Left colon (tissue), 2 donors: ENCODE results near the gene MLLT10. TPM values are rescaled to one million over a fixed set of nuclear protein-coding genes. Genes with fewer than 3 reads are reported as not detected.
"Not testable (repeated sequence)": the region's sequence is repeated elsewhere in the genome, so short reads cannot be mapped to it uniquely, and the experiment has no call there.

ENCODE experiments used
- ATAC-seq: fragments of 200-7000 bp; cut with Tn5 transposase; one replicate; pipeline ENCODE4 v1.9.1; 2020; ENCODE audit warnings: mild to moderate bottlenecking, moderate library complexity
- DNase-seq, 2 donors: peaks; one replicate each; pipeline ENCODE4 v3.0.0-alpha.2; 2020
- intact Hi-C, 2 donors: fragments of 100-400 bp; cut with DNase I in 1 of 2; cut with micrococcal nuclease in 1 of 2; formaldehyde crosslinking; loops; one replicate each; pipeline versions ENCODE4 v1.11.2 to v1.14.0; 2022; cut with DNase I, micrococcal nuclease
- total RNA-seq, 2 donors: library from RNA; stranded (reverse); fragmentation: NEBNext Ultra II Directional; extraction: Animal tissue kit (Norgen Biotek cat#: 25700); gene quantifications; one replicate each; pipeline ENCODE4 v1.2.1, GENCODE V29; 2021
- donor health status: DM: no; HTN: no; CAD: no.
- donor health status: DM: yes; HTN: yes; CAD: no.

The MLLT10 gene
- total RNA-seq, 2 donors from 2014 or later = 23.8 to 31.5 TPM

GRCh38 chr10:21535976-21536375, 1.9 kb downstream of the MLLT10 start:
- intact Hi-C loops = not testable (repeated sequence)

GRCh38 chr10:21536874-21537273, 2.8 kb downstream of the MLLT10 start:
- DNase-seq = no peak
- intact Hi-C loops = no loop called here
- ATAC-seq = no peak

More at GRCh38 chr10:21535976-21536375, 1.9 kb downstream of the MLLT10 start:
- not testable (repeated sequence) for ATAC-seq, DNase-seq

- DNase-seq, ATAC-seq, intact Hi-C loops: not testable (repeated sequence)
Observed at GRCh38 chr10:21540701-21541100, 6.7 kb downstream of the MLLT10 start.

GRCh38 chr10:21547246-21547645, 13.2 kb downstream of the MLLT10 start:
- intact Hi-C loops = no loop called here

GRCh38 chr10:21552638-21553037, 18.6 kb downstream of the MLLT10 start:
- no peak for ATAC-seq
- intact Hi-C loops = no loop called here
- DNase-seq = no peak

More at GRCh38 chr10:21547246-21547645, 13.2 kb downstream of the MLLT10 start:
- DNase-seq (no peak), ATAC-seq (no peak)

- no peak for DNase-seq
- ATAC-seq = no peak
- intact Hi-C loops = no loop called here
Observed at GRCh38 chr10:21556527-21556926, 22.5 kb downstream of the MLLT10 start.

GRCh38 chr10:21558984-21559383, 25.0 kb downstream of the MLLT10 start:
- intact Hi-C loops, DNase-seq: not testable (repeated sequence)

GRCh38 chr10:21570761-21571521, 36.9 kb downstream of the MLLT10 start:
- no peak for ATAC-seq

More at GRCh38 chr10:21558984-21559383, 25.0 kb downstream of the MLLT10 start:
- ATAC-seq = not testable (repeated sequence)

GRCh38 chr10:21572578-21572977, 38.5 kb downstream of the MLLT10 start:
- ATAC-seq = no peak
- intact Hi-C loops = no loop called here
- DNase-seq = no peak

More at GRCh38 chr10:21570761-21571521, 36.9 kb downstream of the MLLT10 start:
- DNase-seq = no peak
- intact Hi-C loops = no loop called here

GRCh38 chr10:21574514-21574913, 40.5 kb downstream of the MLLT10 start:
- DNase-seq, intact Hi-C loops, ATAC-seq: not testable (repeated sequence)

GRCh38 chr10:21579291-21579690, 45.3 kb downstream of the MLLT10 start:
- ATAC-seq (no peak), DNase-seq (no peak)
- intact Hi-C loops = no loop called here

GRCh38 chr10:21581421-21581834, 47.4 kb downstream of the MLLT10 start:
- not testable (repeated sequence) for ATAC-seq, DNase-seq

GRCh38 chr10:21584834-21585530, 51.0 kb downstream of the MLLT10 start:
- no peak for ATAC-seq
- no peak for DNase-seq
- intact Hi-C loops = no loop called here

More at GRCh38 chr10:21581421-21581834, 47.4 kb downstream of the MLLT10 start:
- intact Hi-C loops = not testable (repeated sequence)

GRCh38 chr10:21587391-21587790, 53.4 kb downstream of the MLLT10 start:
- DNase-seq (no peak), ATAC-seq (no peak)
- intact Hi-C loops = no loop called here

- ATAC-seq, intact Hi-C loops, DNase-seq: not testable (repeated sequence)
Observed at GRCh38 chr10:21588159-21588558, 54.1 kb downstream of the MLLT10 start.

GRCh38 chr10:21593986-21594385, 60.0 kb downstream of the MLLT10 start:
- ATAC-seq (no peak), DNase-seq (no peak)
- intact Hi-C loops = no loop called here

GRCh38 chr10:21599582-21599981, 65.5 kb downstream of the MLLT10 start:
- no peak for ATAC-seq
- DNase-seq = no peak
- intact Hi-C loops = no loop called here

- DNase-seq = no peak
- ATAC-seq = no peak
- intact Hi-C loops = no loop called here
Observed at GRCh38 chr10:21600804-21601433, 66.9 kb downstream of the MLLT10 start.

GRCh38 chr10:21602313-21602712, 68.3 kb downstream of the MLLT10 start:
- ATAC-seq (no peak), DNase-seq (no peak)
- intact Hi-C loops = no loop called here
